ENCODE results near the gene EDEM3. TPM values are rescaled to one million over a fixed set of nuclear protein-coding genes. Genes with fewer than 3 reads are reported as not detected.

EDEM3 gene
- polyA plus RNA-seq, 1 donor from 2014 or later, result 49.5 TPM

- TF ChIP-seq REST (IDR thresholded peaks at IDR 0.05; ENCODE audit: borderline replicate concordance), result no peak
- TF ChIP-seq RAD21 (conservative IDR thresholded peaks at IDR 0.05), result no peak
- no peak for TF ChIP-seq EZH2 (IDR thresholded peaks at IDR 0.05; ENCODE audit: borderline replicate concordance, insufficient read depth, low read length, poor library complexity, severe bottlenecking)
- no peak for TF ChIP-seq SMC3 (conservative IDR thresholded peaks at IDR 0.05; ENCODE audit: poor library complexity)
- no peak for TF ChIP-seq TAF1 (IDR thresholded peaks at IDR 0.05; ENCODE audit: low read depth)
- no peak for TF ChIP-seq MXI1 (conservative IDR thresholded peaks at IDR 0.05; ENCODE audit: poor library complexity, severe bottlenecking)
- no peak for TF ChIP-seq CTCF (IDR thresholded peaks at IDR 0.05; ENCODE audit: poor library complexity, severe bottlenecking)
- TF ChIP-seq EP300 (conservative IDR thresholded peaks at IDR 0.05; ENCODE audit: poor library complexity, severe bottlenecking), result no peak
- TF ChIP-seq POLR2AphosphoS5 (IDR thresholded peaks at IDR 0.05), result no peak
- Histone ChIP-seq H3K79me2 (replicated peaks; ENCODE audit: insufficient read depth, low read length) (no peaks in the 10 kb centered on the region), H3K27ac (ENCODE audit: low read length) (no peak overlapping the region), H3K4me2 (ENCODE audit: low read length) (no peak overlapping the region), H3K36me3 (ENCODE audit: insufficient read depth, low read length) (no peaks in the 10 kb centered on the region), H2AFZ (ENCODE audit: low read depth, low read length) (no peak overlapping the region), H3F3A (ENCODE audit: insufficient read depth, low read length, poor library complexity, severe bottlenecking) (no peaks in the 10 kb centered on the region), H3K9ac (ENCODE audit: low read length) (no peak overlapping the region), H3K9me3 (ENCODE audit: low read length) (no peaks in the 10 kb centered on the region), H3K9me2 (ENCODE audit: insufficient read depth, low read length) (no peaks in the 10 kb centered on the region), H4K20me1 (ENCODE audit: insufficient read depth) (no peaks in the 10 kb centered on the region), H3K4me3 (ENCODE audit: low read length) (no peak overlapping the region), H3K27me3 (ENCODE audit: insufficient read depth, low read depth, low read length) (no peaks in the 10 kb centered on the region)
Observed at GRCh38 chr1:184647471-184647870, 107.2 kb downstream of the EDEM3 start.

DNA sequence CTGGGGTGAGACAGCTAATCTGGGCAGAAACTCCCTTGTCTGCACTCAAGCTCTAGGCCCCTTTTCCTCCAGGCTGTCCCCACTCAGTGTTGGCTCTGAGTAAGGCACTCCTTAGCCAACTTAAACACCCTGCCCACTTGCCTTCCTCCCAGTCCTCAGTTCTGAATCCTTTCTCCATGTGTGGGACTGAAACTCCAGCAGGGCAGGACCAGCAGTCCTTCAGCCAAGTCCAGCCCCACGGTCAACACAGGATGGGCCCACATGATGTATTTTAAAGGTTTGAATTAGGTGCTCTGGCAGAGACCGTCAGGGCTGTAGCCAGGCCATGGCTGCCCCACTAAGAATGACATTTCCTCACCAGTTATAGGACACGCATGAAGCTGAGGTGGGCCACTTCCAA lies 107.8 kb downstream of the EDEM3 start:
- no peak overlapping the region for H3K4me3 ChIP-seq (ENCODE audit: low read length)
- TF ChIP-seq RAD21 (conservative IDR thresholded peaks at IDR 0.05) (no peak), POLR2AphosphoS5 (IDR thresholded peaks at IDR 0.05) (no peak), REST (IDR thresholded peaks at IDR 0.05; ENCODE audit: borderline replicate concordance) (no peak), EZH2 (IDR thresholded peaks at IDR 0.05; ENCODE audit: borderline replicate concordance, insufficient read depth, low read length, poor library complexity, severe bottlenecking) (no peak), SMC3 (conservative IDR thresholded peaks at IDR 0.05; ENCODE audit: poor library complexity) (no peak), TAF1 (IDR thresholded peaks at IDR 0.05; ENCODE audit: low read depth) (no peak), CTCF (IDR thresholded peaks at IDR 0.05; ENCODE audit: poor library complexity, severe bottlenecking) (no peak), EP300 (conservative IDR thresholded peaks at IDR 0.05; ENCODE audit: poor library complexity, severe bottlenecking) (no peak), MXI1 (conservative IDR thresholded peaks at IDR 0.05; ENCODE audit: poor library complexity, severe bottlenecking) (no peak)
- no peak overlapping the region for H2AFZ ChIP-seq (ENCODE audit: low read depth, low read length)

More for the DNA sequence above, 107.8 kb downstream of the EDEM3 start:
- H3K9me3 ChIP-seq (ENCODE audit: low read length), result no peaks in the 10 kb centered on the region
- no peaks in the 10 kb centered on the region for H3K36me3 ChIP-seq (ENCODE audit: insufficient read depth, low read length)
- H3K27me3 ChIP-seq (ENCODE audit: insufficient read depth, low read depth, low read length), result no peaks in the 10 kb centered on the region
- no peak overlapping the region for H3K27ac ChIP-seq (ENCODE audit: low read length)
- no peak overlapping the region for H3K4me2 ChIP-seq (ENCODE audit: low read length)
- H3F3A ChIP-seq (ENCODE audit: insufficient read depth, low read length, poor library complexity, severe bottlenecking), result no peaks in the 10 kb centered on the region
- no peaks in the 10 kb centered on the region for H3K9me2 ChIP-seq (ENCODE audit: insufficient read depth, low read length)
- H4K20me1 ChIP-seq (ENCODE audit: insufficient read depth), result no peaks in the 10 kb centered on the region
- no peak overlapping the region for H3K9ac ChIP-seq (ENCODE audit: low read length)
- no peaks in the 10 kb centered on the region for H3K79me2 ChIP-seq (replicated peaks; ENCODE audit: insufficient read depth, low read length)
